HG02973 (cell line): Measurements from ENCODE around the gene TLR2.
"Not testable (repeated sequence)": the region's sequence is repeated elsewhere in the genome, so short reads cannot be mapped to it uniquely, and the experiment has no call there.

ENCODE experiments used
- ATAC-seq: cut with Tn5 transposase; IDR thresholded peaks from one replicate; pipeline ENCODE4 v1.9.1; 2021; ENCODE audit warnings: moderate library complexity; ENCODE audit not compliant: unreplicated experiment

TLR2 gene

GRCh38 chr4:153655928-153656327 lies 28.2 kb upstream of the TLR2 start:
- ATAC-seq, result no peak

GRCh38 chr4:153661215-153661822 lies 22.8 kb upstream of the TLR2 start:
- ATAC-seq, result no peak

- no peak for ATAC-seq
These were observed 22.2 kb upstream of the TLR2 start for GRCh38 chr4:153661908-153662307.

- ATAC-seq, result no peak
These were observed 20.4 kb upstream of the TLR2 start for GRCh38 chr4:153663667-153664066.

- not testable (repeated sequence) for ATAC-seq
These were observed 17.6 kb upstream of the TLR2 start for GRCh38 chr4:153666505-153666904.

GRCh38 chr4:153668647-153669046 lies 15.4 kb upstream of the TLR2 start:
- ATAC-seq, result no peak

GRCh38 chr4:153669838-153670237 lies 14.2 kb upstream of the TLR2 start:
- no peak for ATAC-seq

GRCh38 chr4:153676486-153676885 lies 7.6 kb upstream of the TLR2 start:
- ATAC-seq, result no peak

- no peak for ATAC-seq
These were observed 7.1 kb upstream of the TLR2 start for GRCh38 chr4:153676984-153677383.

GRCh38 chr4:153679486-153679885 lies 4.6 kb upstream of the TLR2 start:
- ATAC-seq, result no peak

GRCh38 chr4:153683763-153684181 lies 308 bp upstream of the TLR2 start:
- no peak for ATAC-seq

GRCh38 chr4:153684971-153685371 lies 891 bp downstream of the TLR2 start:
- ATAC-seq, result no peak

- no peak for ATAC-seq
These were observed 20.4 kb downstream of the TLR2 start for GRCh38 chr4:153704522-153704921.

- ATAC-seq, result peak; percentile 79
These were observed 21.8 kb downstream of the TLR2 start for GRCh38 chr4:153705743-153706468.

GRCh38 chr4:153706519-153706918 lies 22.4 kb downstream of the TLR2 start:
- ATAC-seq, result peak; percentile 17

- no peak for ATAC-seq
These were observed 26.6 kb downstream of the TLR2 start for GRCh38 chr4:153710681-153711080.

- no peak for ATAC-seq
These were observed 30.0 kb downstream of the TLR2 start for GRCh38 chr4:153713866-153714646.

GRCh38 chr4:153722036-153722435 lies 38.0 kb downstream of the TLR2 start:
- ATAC-seq, result no peak

GRCh38 chr4:153724606-153725005 lies 40.5 kb downstream of the TLR2 start:
- ATAC-seq, result no peak

- ATAC-seq, result no peak
These were observed 41.2 kb downstream of the TLR2 start for GRCh38 chr4:153725136-153725830.

- no peak for ATAC-seq
These were observed 41.7 kb downstream of the TLR2 start for GRCh38 chr4:153725831-153726154.
